HCT116 (cell line): ENCODE measurements around the gene NDUFAF2.

Experiments
- CTCF ChIP-seq, 3 experiments: fragments of 200-600 bp in 1 of 3; sonication (generic) in 1 of 3; IDR thresholded peaks in 2 of 3; conservative IDR thresholded peaks in 1 of 3; 2 replicates each; pipeline ENCODE4 v1.5.1; 2012 to 2017; ENCODE audit warnings: low read depth in 2 of 3, low read length in 2 of 3, antibody characterized with exemption in 1 of 3, borderline replicate concordance in 1 of 3, control low read depth in 1 of 3, mild to moderate bottlenecking in 1 of 3, mixed read lengths in 1 of 3, mixed run types in 1 of 3, moderate library complexity in 1 of 3; ENCODE audit not compliant: insufficient read depth in 1 of 3
- EZH2 ChIP-seq: fragments of 200-600 bp; sonication (generic); IDR thresholded peaks from 2 replicates; pipeline ENCODE4 v1.6.1; 2017; ENCODE audit warnings: antibody characterized with exemption, mixed run types
- EZH2phosphoT487 ChIP-seq: fragments of 200-600 bp; IDR thresholded peaks from 2 replicates; pipeline ENCODE4 v1.6.1; 2018; ENCODE audit warnings: antibody characterized with exemption, borderline replicate concordance
- JUND ChIP-seq: IDR thresholded peaks from 2 replicates; pipeline ENCODE4 v1.6.1; 2012
- POLR2A ChIP-seq: IDR thresholded peaks from 2 replicates; pipeline ENCODE4 v1.7.0; 2011; ENCODE audit warnings: borderline replicate concordance; ENCODE audit not compliant: insufficient read depth, insufficient read length; ENCODE audit errors: extremely low read depth
- POLR2AphosphoS5 ChIP-seq: IDR thresholded peaks from 2 replicates; pipeline ENCODE4 v1.6.1; 2011; ENCODE audit warnings: mild to moderate bottlenecking, low read depth, low read length, moderate library complexity
- RAD21 ChIP-seq: IDR thresholded peaks from 2 replicates; pipeline ENCODE4 v1.6.1; 2012; ENCODE audit warnings: low read depth, mild to moderate bottlenecking
- SIN3A ChIP-seq: IDR thresholded peaks from 2 replicates; pipeline ENCODE4 v1.6.1; 2012; ENCODE audit warnings: low read depth
- SP1 ChIP-seq: IDR thresholded peaks from 2 replicates; pipeline ENCODE4 v1.6.1; 2012; ENCODE audit warnings: low read depth
- YY1 ChIP-seq: IDR thresholded peaks from 2 replicates; pipeline ENCODE4 v1.6.1; 2011; ENCODE audit warnings: low read length, low read depth, moderate library complexity, mild to moderate bottlenecking; ENCODE audit not compliant: insufficient replicate concordance; ENCODE audit errors: extremely low read depth
- ZBTB33 ChIP-seq: IDR thresholded peaks from 2 replicates; pipeline ENCODE4 v1.6.1; 2011; ENCODE audit warnings: mild to moderate bottlenecking, low read length, moderate library complexity; ENCODE audit not compliant: insufficient replicate concordance; ENCODE audit errors: extremely low read depth
- ZFX ChIP-seq: fragments of 450-650 bp; IDR thresholded peaks from 2 replicates; pipeline ENCODE4 v1.6.1; 2017
- ZNF274 ChIP-seq: fragments of 200-500 bp; sonication (Bioruptor generic); IDR thresholded peaks from 2 replicates; pipeline ENCODE4 v1.6.1; 2014; ENCODE audit warnings: mild to moderate bottlenecking, low read depth, low read length, inconsistent platforms
- TF ChIP-seq, protein P1 (sequence below): IDR thresholded peaks from 2 replicates; pipeline ENCODE4 v1.6.1; 2012; ENCODE audit warnings: low read depth

DNA sequence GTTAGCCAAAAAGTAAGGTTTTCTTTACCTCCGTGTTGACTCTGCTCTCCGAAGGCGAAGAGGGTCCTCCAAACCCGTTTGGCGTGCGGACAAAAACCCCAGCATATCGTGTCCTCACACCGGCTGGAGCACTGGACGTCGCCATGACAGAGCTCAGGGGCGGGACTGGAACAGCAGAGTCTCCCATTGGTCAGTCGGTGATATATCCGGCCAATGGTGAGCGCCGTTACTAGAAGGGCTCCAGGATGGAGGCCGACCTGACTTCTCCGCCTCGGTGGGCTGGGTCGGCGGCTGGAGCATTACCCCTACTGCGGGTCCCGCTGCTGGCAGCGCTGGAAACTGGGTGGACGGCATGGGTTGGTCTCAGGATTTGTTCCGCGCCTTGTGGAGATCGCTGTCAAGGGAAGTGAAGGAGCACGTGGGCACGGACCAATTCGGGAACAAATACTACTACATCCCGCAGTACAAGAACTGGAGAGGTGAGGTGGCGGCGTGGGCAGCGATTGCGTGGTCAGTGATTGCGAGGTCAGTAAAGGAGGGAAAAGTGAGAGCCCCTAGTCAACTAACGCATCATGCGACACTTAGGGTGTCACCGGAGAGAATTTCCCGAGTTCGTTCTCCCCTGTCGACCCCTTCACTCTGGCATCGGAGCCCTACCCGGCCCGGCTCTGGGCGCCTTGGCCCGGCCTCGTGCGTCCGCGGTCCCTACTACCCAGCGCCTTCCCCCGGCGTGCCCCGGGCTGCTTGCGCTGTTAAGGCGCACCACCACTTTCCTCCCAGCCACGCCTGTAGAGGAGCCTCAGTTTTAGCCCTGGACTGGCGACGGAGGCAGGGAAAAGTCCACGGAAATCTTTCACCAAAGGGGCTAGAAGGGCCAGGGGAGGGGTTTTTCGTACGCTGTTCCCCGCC is at the start of gene NDUFAF2, which contains the start of gene ERCC8:
- TF ChIP-seq YY1 (peak; percentile 97), CTCF (IDR thresholded peaks at IDR 0.05 in 2 of 3, conservative IDR thresholded peaks at IDR 0.05 in 1 of 3; ENCODE audit: borderline replicate concordance in 1 of 3, insufficient read depth in 1 of 3, low read depth in 2 of 3, low read length in 2 of 3) (no peak), ZBTB33 (no peak), ZFX (peak; percentile 70), POLR2AphosphoS5 (peak; percentile 72), EZH2 (no peak), SIN3A (peak; percentile 92), ZNF274 (no peak), RAD21 (no peak), POLR2A (peak; percentile 52), JUND (no peak), SP1 (peak; percentile 90), EZH2phosphoT487 (no peak)
- TF ChIP-seq, protein P1, sequence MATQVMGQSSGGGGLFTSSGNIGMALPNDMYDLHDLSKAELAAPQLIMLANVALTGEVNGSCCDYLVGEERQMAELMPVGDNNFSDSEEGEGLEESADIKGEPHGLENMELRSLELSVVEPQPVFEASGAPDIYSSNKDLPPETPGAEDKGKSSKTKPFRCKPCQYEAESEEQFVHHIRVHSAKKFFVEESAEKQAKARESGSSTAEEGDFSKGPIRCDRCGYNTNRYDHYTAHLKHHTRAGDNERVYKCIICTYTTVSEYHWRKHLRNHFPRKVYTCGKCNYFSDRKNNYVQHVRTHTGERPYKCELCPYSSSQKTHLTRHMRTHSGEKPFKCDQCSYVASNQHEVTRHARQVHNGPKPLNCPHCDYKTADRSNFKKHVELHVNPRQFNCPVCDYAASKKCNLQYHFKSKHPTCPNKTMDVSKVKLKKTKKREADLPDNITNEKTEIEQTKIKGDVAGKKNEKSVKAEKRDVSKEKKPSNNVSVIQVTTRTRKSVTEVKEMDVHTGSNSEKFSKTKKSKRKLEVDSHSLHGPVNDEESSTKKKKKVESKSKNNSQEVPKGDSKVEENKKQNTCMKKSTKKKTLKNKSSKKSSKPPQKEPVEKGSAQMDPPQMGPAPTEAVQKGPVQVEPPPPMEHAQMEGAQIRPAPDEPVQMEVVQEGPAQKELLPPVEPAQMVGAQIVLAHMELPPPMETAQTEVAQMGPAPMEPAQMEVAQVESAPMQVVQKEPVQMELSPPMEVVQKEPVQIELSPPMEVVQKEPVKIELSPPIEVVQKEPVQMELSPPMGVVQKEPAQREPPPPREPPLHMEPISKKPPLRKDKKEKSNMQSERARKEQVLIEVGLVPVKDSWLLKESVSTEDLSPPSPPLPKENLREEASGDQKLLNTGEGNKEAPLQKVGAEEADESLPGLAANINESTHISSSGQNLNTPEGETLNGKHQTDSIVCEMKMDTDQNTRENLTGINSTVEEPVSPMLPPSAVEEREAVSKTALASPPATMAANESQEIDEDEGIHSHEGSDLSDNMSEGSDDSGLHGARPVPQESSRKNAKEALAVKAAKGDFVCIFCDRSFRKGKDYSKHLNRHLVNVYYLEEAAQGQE, result no peak
